ENCODE results near the gene RGS7.

The RGS7 gene

GRCh38 chr1:240876071-240876470, 480.9 kb downstream of the RGS7 start:
- no peak overlapping the region for H3K4me3 ChIP-seq (ENCODE audit: low read depth, low read length)
- CTCF ChIA-PET, result interaction anchor here (1.5 kb wide), 1 partner anchor 12 kb away, joined by 3 read pairs; no protein-coding TSS in a partner anchor
- no peak for TF ChIP-seq CTCF (IDR thresholded peaks at IDR 0.05; ENCODE audit: insufficient read depth, low read length, missing control alignments)
- DNase-seq (ENCODE audit: low read depth, low spot score), result no peak
- POLR2A ChIA-PET, result no interaction called here

- H3K4me3 ChIP-seq (ENCODE audit: low read depth, low read length), result no peak overlapping the region
- DNase-seq (ENCODE audit: low read depth, low spot score), result no peak
- ChIA-PET POLR2A (no interaction called here), CTCF (no interaction called here)
- no peak for TF ChIP-seq CTCF (IDR thresholded peaks at IDR 0.05; ENCODE audit: insufficient read depth, low read length, missing control alignments)
Observed at GRCh38 chr1:240869071-240869470, 487.9 kb downstream of the RGS7 start.

- no peak for TF ChIP-seq CTCF (IDR thresholded peaks at IDR 0.05; ENCODE audit: insufficient read depth, low read length, missing control alignments)
- DNase-seq (ENCODE audit: low read depth, low spot score), result no peak
- POLR2A ChIA-PET, result no interaction called here
- no peak overlapping the region for H3K4me3 ChIP-seq (ENCODE audit: low read depth, low read length)
- CTCF ChIA-PET, result no interaction called here
Observed at GRCh38 chr1:240866724-240867123, 490.3 kb downstream of the RGS7 start.

GRCh38 chr1:240860023-240860422, 497.0 kb downstream of the RGS7 start:
- POLR2A ChIA-PET, result no interaction called here
- no peak for DNase-seq (ENCODE audit: low read depth, low spot score)
- TF ChIP-seq CTCF (IDR thresholded peaks at IDR 0.05; ENCODE audit: insufficient read depth, low read length, missing control alignments), result no peak
- H3K4me3 ChIP-seq (ENCODE audit: low read depth, low read length), result no peak overlapping the region
- CTCF ChIA-PET, result no interaction called here

- POLR2A ChIA-PET, result no interaction called here
- no peak overlapping the region for H3K4me3 ChIP-seq (ENCODE audit: low read depth, low read length)
- CTCF ChIA-PET, result interaction anchor here (1.0 to 1.3 kb wide), 2 partner anchors 17 to 122 kb away, joined by 3 to 5 read pairs; no protein-coding TSS in a partner anchor
- TF ChIP-seq CTCF (IDR thresholded peaks at IDR 0.05; ENCODE audit: insufficient read depth, low read length, missing control alignments), result no peak
- DNase-seq (ENCODE audit: low read depth, low spot score), result no peak
Observed at GRCh38 chr1:240854367-240854766, 502.6 kb downstream of the RGS7 start.

GRCh38 chr1:240847325-240847724, 509.7 kb downstream of the RGS7 start:
- CTCF ChIA-PET, result no interaction called here
- POLR2A ChIA-PET, result no interaction called here
- DNase-seq (ENCODE audit: low read depth, low spot score), result no peak
- TF ChIP-seq CTCF (IDR thresholded peaks at IDR 0.05; ENCODE audit: insufficient read depth, low read length, missing control alignments), result no peak
- H3K4me3 ChIP-seq (ENCODE audit: low read depth, low read length), result no peak overlapping the region

Data from AG04449 (cell line).